SK-N-SH treated with all-trans-retinoic acid at 6 μM for 48 hours (cell line): ENCODE results near the gene FRMD4A.

Experiments used
- ATAC-seq: fragments of 200-7000 bp; cut with Tn5 transposase; 3 replicates; pipeline ENCODE4 v1.9.1; 2020; ENCODE audit warnings: mild to moderate bottlenecking, moderate library complexity
- ARNTL ChIP-seq: fragments of 450-650 bp; formaldehyde crosslinking; IDR thresholded peaks from 2 replicates; pipeline ENCODE4 v1.5.0; 2020; ENCODE audit warnings: low read depth, mild to moderate bottlenecking, moderate library complexity, borderline replicate concordance
- BACH2 ChIP-seq: fragments of 250-450 bp; sonication (Bioruptor Pico); IDR thresholded peaks from 2 replicates; pipeline ENCODE4 v1.9.0; 2021; ENCODE audit warnings: mild to moderate bottlenecking, borderline replicate concordance
- CSDC2 ChIP-seq: fragments of 250-450 bp; sonication (Bioruptor Pico); IDR thresholded peaks from 2 replicates; pipeline ENCODE4 v1.5.0; 2020; ENCODE audit warnings: mild to moderate bottlenecking, moderate library complexity
- ESRRG ChIP-seq: fragments of 250-450 bp; sonication (Bioruptor Pico); IDR thresholded peaks from 2 replicates; pipeline ENCODE4 v1.6.1; 2021; ENCODE audit warnings: mild to moderate bottlenecking
- GLIS3 ChIP-seq: fragments of 250-450 bp; sonication (Bioruptor Pico); IDR thresholded peaks from 2 replicates; pipeline ENCODE4 v1.5.0; 2020; ENCODE audit warnings: mild to moderate bottlenecking, moderate library complexity
- ISL1 ChIP-seq: fragments of 250-450 bp; sonication (Bioruptor Pico); IDR thresholded peaks from 2 replicates; pipeline ENCODE4 v2.1.2; 2022; ENCODE audit warnings: mild to moderate bottlenecking, moderate library complexity
- OSR1 ChIP-seq: fragments of 250-450 bp; sonication (Bioruptor Pico); IDR thresholded peaks from 2 replicates; pipeline ENCODE4 v1.8.0; 2022; ENCODE audit warnings: moderate library complexity, mild to moderate bottlenecking, inconsistent platforms
- TOX ChIP-seq: fragments of 250-450 bp; sonication (Bioruptor Pico); IDR thresholded peaks from 2 replicates; pipeline ENCODE4 v1.8.0; 2021; ENCODE audit warnings: mild to moderate bottlenecking, moderate library complexity, borderline replicate concordance
- ZC3H10 ChIP-seq: fragments of 250-450 bp; sonication (Bioruptor Pico); IDR thresholded peaks from 2 replicates; pipeline ENCODE4 v1.5.1; 2021; ENCODE audit warnings: mild to moderate bottlenecking, moderate library complexity
- ZFP3 ChIP-seq: fragments of 250-450 bp; sonication (Bioruptor Pico); IDR thresholded peaks from 2 replicates; pipeline ENCODE4 v1.5.0; 2020; ENCODE audit warnings: mild to moderate bottlenecking, moderate library complexity
- ZFP30 ChIP-seq: fragments of 450-650 bp; formaldehyde crosslinking; IDR thresholded peaks from 2 replicates; pipeline ENCODE4 v1.5.0; 2022; ENCODE audit warnings: mild to moderate bottlenecking, moderate library complexity
- ZNF565 ChIP-seq: fragments of 450-650 bp; formaldehyde crosslinking; conservative IDR thresholded peaks from 2 replicates; pipeline ENCODE4 v1.5.0; 2020; ENCODE audit warnings: low read depth, mild to moderate bottlenecking, moderate library complexity
- ZNF70 ChIP-seq: fragments of 450-650 bp; formaldehyde crosslinking; IDR thresholded peaks from 2 replicates; pipeline ENCODE4 v1.5.0; 2020; ENCODE audit warnings: mild to moderate bottlenecking, moderate library complexity
- ZNF8 ChIP-seq: fragments of 450-650 bp; formaldehyde crosslinking; IDR thresholded peaks from 2 replicates; pipeline ENCODE4 v1.5.0; 2020; ENCODE audit warnings: mild to moderate bottlenecking, moderate library complexity
- TF ChIP-seq, protein P1 (sequence below): fragments of 250-450 bp; sonication (Bioruptor Pico); IDR thresholded peaks from 2 replicates; pipeline ENCODE4 v1.8.0; 2020; ENCODE audit warnings: mild to moderate bottlenecking, moderate library complexity, borderline replicate concordance
- TF ChIP-seq, protein P2 (sequence below): fragments of 250-450 bp; sonication (Bioruptor Pico); IDR thresholded peaks from 2 replicates; pipeline ENCODE4 v1.5.0; 2020; ENCODE audit warnings: mild to moderate bottlenecking, moderate library complexity
- TF ChIP-seq, protein P3 (sequence below): fragments of 250-450 bp; sonication (Bioruptor Pico); IDR thresholded peaks from 2 replicates; pipeline ENCODE4 v1.5.1; 2021; ENCODE audit warnings: mild to moderate bottlenecking, moderate library complexity
- TF ChIP-seq, protein P4 (sequence below): fragments of 250-450 bp; sonication (Bioruptor Pico); IDR thresholded peaks from 2 replicates; pipeline ENCODE4 v1.8.0; 2021; ENCODE audit warnings: low read depth, mild to moderate bottlenecking, moderate library complexity, borderline replicate concordance
- TF ChIP-seq, protein P5 (sequence below): fragments of 250-450 bp; sonication (Bioruptor Pico); IDR thresholded peaks from 2 replicates; pipeline ENCODE4 v1.5.1; 2020; ENCODE audit warnings: low read depth, mild to moderate bottlenecking, moderate library complexity

FRMD4A gene

DNA sequence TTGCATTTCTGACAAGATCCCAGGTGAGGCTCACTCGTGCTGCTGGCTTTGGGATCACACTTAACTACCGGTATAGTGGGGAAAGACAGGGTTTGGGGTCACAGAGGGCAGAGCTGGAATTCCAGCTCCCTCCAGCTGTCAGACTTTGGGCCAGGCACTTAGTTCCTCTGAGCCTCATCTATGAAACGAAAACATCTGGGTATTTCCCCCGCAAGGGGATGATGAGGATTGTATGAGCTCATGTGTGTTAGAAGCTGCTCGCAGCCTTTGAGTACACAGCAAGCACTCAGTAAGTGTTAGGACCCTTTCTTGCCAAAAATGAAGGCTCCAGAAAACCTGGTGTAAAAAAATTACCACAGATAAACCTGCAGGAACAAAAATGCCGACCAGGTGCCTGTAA, 677.9 kb downstream of the FRMD4A start:
- no peak for ATAC-seq
- TF ChIP-seq GLIS3 (CRISPR knock-in tag) (no peak), ZFP30 (CRISPR knock-in tag) (no peak), ZNF8 (CRISPR knock-in tag) (no peak), OSR1 (CRISPR knock-in tag) (no peak), BACH2 (CRISPR knock-in tag) (no peak), CSDC2 (CRISPR knock-in tag) (no peak), ZFP3 (CRISPR knock-in tag) (no peak), ZC3H10 (CRISPR knock-in tag) (no peak), ZNF565 (CRISPR knock-in tag) (no peak), ESRRG (CRISPR knock-in tag) (no peak), TOX (CRISPR knock-in tag) (no peak), ZNF70 (CRISPR knock-in tag) (no peak), ISL1 (no peak)
- TF ChIP-seq, protein P1, sequence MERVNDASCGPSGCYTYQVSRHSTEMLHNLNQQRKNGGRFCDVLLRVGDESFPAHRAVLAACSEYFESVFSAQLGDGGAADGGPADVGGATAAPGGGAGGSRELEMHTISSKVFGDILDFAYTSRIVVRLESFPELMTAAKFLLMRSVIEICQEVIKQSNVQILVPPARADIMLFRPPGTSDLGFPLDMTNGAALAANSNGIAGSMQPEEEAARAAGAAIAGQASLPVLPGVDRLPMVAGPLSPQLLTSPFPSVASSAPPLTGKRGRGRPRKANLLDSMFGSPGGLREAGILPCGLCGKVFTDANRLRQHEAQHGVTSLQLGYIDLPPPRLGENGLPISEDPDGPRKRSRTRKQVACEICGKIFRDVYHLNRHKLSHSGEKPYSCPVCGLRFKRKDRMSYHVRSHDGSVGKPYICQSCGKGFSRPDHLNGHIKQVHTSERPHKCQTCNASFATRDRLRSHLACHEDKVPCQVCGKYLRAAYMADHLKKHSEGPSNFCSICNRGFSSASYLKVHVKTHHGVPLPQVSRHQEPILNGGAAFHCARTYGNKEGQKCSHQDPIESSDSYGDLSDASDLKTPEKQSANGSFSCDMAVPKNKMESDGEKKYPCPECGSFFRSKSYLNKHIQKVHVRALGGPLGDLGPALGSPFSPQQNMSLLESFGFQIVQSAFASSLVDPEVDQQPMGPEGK (CRISPR knock-in tag), result no peak
- TF ChIP-seq, protein P2, sequence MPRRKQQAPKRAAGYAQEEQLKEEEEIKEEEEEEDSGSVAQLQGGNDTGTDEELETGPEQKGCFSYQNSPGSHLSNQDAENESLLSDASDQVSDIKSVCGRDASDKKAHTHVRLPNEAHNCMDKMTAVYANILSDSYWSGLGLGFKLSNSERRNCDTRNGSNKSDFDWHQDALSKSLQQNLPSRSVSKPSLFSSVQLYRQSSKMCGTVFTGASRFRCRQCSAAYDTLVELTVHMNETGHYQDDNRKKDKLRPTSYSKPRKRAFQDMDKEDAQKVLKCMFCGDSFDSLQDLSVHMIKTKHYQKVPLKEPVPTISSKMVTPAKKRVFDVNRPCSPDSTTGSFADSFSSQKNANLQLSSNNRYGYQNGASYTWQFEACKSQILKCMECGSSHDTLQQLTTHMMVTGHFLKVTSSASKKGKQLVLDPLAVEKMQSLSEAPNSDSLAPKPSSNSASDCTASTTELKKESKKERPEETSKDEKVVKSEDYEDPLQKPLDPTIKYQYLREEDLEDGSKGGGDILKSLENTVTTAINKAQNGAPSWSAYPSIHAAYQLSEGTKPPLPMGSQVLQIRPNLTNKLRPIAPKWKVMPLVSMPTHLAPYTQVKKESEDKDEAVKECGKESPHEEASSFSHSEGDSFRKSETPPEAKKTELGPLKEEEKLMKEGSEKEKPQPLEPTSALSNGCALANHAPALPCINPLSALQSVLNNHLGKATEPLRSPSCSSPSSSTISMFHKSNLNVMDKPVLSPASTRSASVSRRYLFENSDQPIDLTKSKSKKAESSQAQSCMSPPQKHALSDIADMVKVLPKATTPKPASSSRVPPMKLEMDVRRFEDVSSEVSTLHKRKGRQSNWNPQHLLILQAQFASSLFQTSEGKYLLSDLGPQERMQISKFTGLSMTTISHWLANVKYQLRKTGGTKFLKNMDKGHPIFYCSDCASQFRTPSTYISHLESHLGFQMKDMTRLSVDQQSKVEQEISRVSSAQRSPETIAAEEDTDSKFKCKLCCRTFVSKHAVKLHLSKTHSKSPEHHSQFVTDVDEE, result no peak
- TF ChIP-seq, protein P3, sequence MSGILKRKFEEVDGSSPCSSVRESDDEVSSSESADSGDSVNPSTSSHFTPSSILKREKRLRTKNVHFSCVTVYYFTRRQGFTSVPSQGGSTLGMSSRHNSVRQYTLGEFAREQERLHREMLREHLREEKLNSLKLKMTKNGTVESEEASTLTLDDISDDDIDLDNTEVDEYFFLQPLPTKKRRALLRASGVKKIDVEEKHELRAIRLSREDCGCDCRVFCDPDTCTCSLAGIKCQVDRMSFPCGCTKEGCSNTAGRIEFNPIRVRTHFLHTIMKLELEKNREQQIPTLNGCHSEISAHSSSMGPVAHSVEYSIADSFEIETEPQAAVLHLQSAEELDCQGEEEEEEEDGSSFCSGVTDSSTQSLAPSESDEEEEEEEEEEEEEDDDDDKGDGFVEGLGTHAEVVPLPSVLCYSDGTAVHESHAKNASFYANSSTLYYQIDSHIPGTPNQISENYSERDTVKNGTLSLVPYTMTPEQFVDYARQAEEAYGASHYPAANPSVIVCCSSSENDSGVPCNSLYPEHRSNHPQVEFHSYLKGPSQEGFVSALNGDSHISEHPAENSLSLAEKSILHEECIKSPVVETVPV (CRISPR knock-in tag), result no peak
- TF ChIP-seq, protein P4, sequence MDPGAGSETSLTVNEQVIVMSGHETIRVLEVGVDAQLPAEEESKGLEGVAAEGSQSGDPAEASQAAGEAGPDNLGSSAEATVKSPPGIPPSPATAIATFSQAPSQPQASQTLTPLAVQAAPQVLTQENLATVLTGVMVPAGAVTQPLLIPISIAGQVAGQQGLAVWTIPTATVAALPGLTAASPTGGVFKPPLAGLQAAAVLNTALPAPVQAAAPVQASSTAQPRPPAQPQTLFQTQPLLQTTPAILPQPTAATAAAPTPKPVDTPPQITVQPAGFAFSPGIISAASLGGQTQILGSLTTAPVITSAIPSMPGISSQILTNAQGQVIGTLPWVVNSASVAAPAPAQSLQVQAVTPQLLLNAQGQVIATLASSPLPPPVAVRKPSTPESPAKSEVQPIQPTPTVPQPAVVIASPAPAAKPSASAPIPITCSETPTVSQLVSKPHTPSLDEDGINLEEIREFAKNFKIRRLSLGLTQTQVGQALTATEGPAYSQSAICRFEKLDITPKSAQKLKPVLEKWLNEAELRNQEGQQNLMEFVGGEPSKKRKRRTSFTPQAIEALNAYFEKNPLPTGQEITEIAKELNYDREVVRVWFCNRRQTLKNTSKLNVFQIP (CRISPR knock-in tag), result no peak
- TF ChIP-seq, protein P5, sequence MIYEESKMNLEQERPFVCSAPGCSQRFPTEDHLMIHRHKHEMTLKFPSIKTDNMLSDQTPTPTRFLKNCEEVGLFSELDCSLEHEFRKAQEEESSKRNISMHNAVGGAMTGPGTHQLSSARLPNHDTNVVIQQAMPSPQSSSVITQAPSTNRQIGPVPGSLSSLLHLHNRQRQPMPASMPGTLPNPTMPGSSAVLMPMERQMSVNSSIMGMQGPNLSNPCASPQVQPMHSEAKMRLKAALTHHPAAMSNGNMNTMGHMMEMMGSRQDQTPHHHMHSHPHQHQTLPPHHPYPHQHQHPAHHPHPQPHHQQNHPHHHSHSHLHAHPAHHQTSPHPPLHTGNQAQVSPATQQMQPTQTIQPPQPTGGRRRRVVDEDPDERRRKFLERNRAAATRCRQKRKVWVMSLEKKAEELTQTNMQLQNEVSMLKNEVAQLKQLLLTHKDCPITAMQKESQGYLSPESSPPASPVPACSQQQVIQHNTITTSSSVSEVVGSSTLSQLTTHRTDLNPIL (CRISPR knock-in tag), result no peak

DNA sequence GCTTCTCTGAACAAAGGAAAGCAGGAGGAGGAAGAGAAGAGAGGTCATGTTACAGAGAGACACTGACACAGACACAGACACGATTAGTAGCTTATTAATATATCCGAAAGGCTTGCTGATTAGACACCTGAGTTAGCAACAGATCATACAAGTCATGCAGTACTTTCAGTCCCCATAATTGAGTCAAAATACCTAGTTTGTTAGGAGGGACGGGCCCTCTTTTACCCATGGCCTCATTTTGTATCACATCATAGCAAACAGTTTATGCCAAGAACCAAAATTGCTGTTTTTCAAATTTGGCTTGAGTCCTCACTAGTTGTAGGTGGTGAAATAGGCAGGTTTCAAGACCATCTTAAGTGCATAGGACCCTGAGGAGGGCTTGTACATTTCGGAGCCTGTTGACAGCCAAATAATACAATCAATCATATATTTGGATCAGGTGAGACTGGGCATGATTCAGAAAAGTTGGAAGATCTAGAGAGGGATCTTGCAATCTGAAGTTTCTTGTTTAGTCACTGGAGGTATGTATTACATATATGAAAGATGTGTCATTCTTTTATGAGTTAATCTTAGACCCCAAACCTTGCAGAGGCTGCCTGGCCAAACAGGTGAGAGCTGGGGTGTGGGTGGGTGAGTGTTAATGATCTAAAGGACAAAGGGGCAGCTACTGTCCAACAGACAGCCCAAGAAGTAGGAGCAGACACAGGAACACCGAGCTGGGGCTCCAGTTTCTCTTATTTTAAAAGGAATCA, 678.6 kb downstream of the FRMD4A start:
- TF ChIP-seq ISL1 (no peak), ZFP3 (CRISPR knock-in tag) (no peak), ARNTL (no peak), CSDC2 (CRISPR knock-in tag) (no peak), ZNF8 (CRISPR knock-in tag) (no peak)
- TF ChIP-seq, protein P4 (CRISPR knock-in tag), result no peak
- ATAC-seq, result no peak
